Measurements from ENCODE around the gene SOST.

DNA sequence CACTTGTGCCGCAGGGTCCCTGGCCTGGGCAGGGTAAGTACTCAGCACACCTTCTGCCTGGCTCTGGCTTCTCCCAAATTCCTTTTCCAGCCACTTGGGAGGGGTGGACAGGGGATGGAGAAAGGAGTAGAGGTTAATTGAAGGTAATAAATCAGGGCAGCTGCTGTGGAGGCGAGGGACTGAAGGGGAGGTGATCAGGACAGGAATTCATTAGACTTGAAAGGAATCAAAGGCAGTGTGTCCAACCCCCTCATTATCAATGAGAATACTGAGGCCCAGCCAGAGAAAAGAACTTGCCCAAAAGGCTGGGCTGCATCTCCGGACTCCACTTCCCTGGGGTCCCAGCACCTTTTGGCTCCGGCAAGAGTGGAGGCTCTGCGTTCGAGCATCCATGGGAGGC lies 2.4 kb downstream of the SOST start:
- TF ChIP-seq YY1 (IDR thresholded peaks at IDR 0.05; ENCODE audit: insufficient read depth, insufficient read length) (no peak), ZNF274 (IDR thresholded peaks at IDR 0.05; ENCODE audit: low read depth, low read length) (no peak), SUZ12 (IDR thresholded peaks at IDR 0.05; ENCODE audit: extremely low read depth, insufficient read depth, insufficient read length) (no peak)

Measured in NT2/D1 (cell line).